Epithelial cell of esophagus (primary cell): ENCODE measurements around the gene KIF21B.
"Not testable (repeated sequence)": the region's sequence is repeated elsewhere in the genome, so short reads cannot be mapped to it uniquely, and the experiment has no call there.

Experiments used
- DNase-seq: peaks from one replicate; pipeline ENCODE4 v3.0.0; 2010; ENCODE audit warnings: low read depth
- H3K4me3 ChIP-seq: 2 replicates; pipeline ENCODE4 v1.5.1; 2011; ENCODE audit warnings: mild to moderate bottlenecking, low read length, control low read depth
- CTCF ChIP-seq: IDR thresholded peaks from 2 replicates; pipeline ENCODE4 v1.5.1; 2011; ENCODE audit warnings: low read depth, mild to moderate bottlenecking, low read length, control low read depth, inconsistent platforms; ENCODE audit not compliant: insufficient read depth; ENCODE audit errors: missing control alignments

Gene KIF21B

GRCh38 chr1:200967693-200968468 is 55.6 kb downstream of the KIF21B start:
- no peak for DNase-seq

GRCh38 chr1:200966934-200967333 is 56.6 kb downstream of the KIF21B start:
- DNase-seq, result no peak
- TF ChIP-seq CTCF, result no peak

More at GRCh38 chr1:200967693-200968468, 55.6 kb downstream of the KIF21B start:
- no peak overlapping the region for H3K4me3 ChIP-seq
- TF ChIP-seq CTCF, result no peak

GRCh38 chr1:200965111-200965805 is 58.3 kb downstream of the KIF21B start:
- DNase-seq, result no peak
- H3K4me3 ChIP-seq, result no peak overlapping the region
- TF ChIP-seq CTCF, result no peak

More at GRCh38 chr1:200966934-200967333, 56.6 kb downstream of the KIF21B start:
- H3K4me3 ChIP-seq, result no peak overlapping the region

GRCh38 chr1:200963888-200964287 is 59.6 kb downstream of the KIF21B start:
- DNase-seq, H3K4me3 ChIP-seq: not testable (repeated sequence)

GRCh38 chr1:200963076-200963475 is 60.4 kb downstream of the KIF21B start:
- TF ChIP-seq CTCF, result no peak
- no peak overlapping the region for H3K4me3 ChIP-seq
- DNase-seq, result peak; percentile 78

- no peak overlapping the region for H3K4me3 ChIP-seq
- TF ChIP-seq CTCF, result no peak
- DNase-seq, result no peak
These were observed 60.9 kb downstream of the KIF21B start for GRCh38 chr1:200962631-200963030.

GRCh38 chr1:200962151-200962550 is 61.4 kb downstream of the KIF21B start:
- H3K4me3 ChIP-seq, DNase-seq: not testable (repeated sequence)

GRCh38 chr1:200960948-200961340 is 62.6 kb downstream of the KIF21B start:
- H3K4me3 ChIP-seq, result no peak overlapping the region
- DNase-seq, result no peak
- TF ChIP-seq CTCF, result no peak
